Tibial nerve (tissue), 4 donors: ENCODE data around the gene VSIG10L2. TPM values are rescaled to one million over a fixed set of nuclear protein-coding genes. Genes with fewer than 3 reads are reported as not detected.

Experiments used
- DNase-seq, 2 donors: peaks; one replicate each; pipeline ENCODE4 v3.0.0-alpha.2; 2019; ENCODE audit warnings: low spot score in 2 of 2
- H3K27ac ChIP-seq, 4 donors: fragments of 200-600 bp; sonication (generic) in 3 of 4; one replicate each; pipeline ENCODE4 v1.5.1; 2017 to 2019; ENCODE audit warnings: mild to moderate bottlenecking in 1 of 4
- H3K27me3 ChIP-seq, 2 donors: fragments of 200-600 bp; sonication (generic) in 1 of 2; one replicate each; pipeline versions ENCODE4 v1.5.1 to v1.6.0; 2017 to 2019
- H3K36me3 ChIP-seq, 3 donors: fragments of 200-600 bp; sonication (generic); one replicate each; pipeline ENCODE4 v1.5.1; 2018 to 2019
- H3K4me1 ChIP-seq, 4 donors: fragments of 200-600 bp; sonication (generic) in 3 of 4; one replicate each; pipeline ENCODE4 v1.5.1; 2017 to 2019
- H3K4me3 ChIP-seq, 4 donors: fragments of 200-600 bp; sonication (generic) in 3 of 4; one replicate each; pipeline ENCODE4 v1.5.1; 2017 to 2019; ENCODE audit warnings: mild to moderate bottlenecking in 1 of 4, moderate library complexity in 1 of 4
- H3K9me3 ChIP-seq, 4 donors: fragments of 200-600 bp; sonication (generic) in 3 of 4; one replicate each; pipeline ENCODE4 v1.5.1; 2017 to 2019
- EP300 ChIP-seq, 2 donors: sonication (generic); formaldehyde crosslinking; IDR thresholded peaks; one replicate each; pipeline ENCODE4 v1.6.1; 2017; ENCODE audit warnings: antibody characterized with exemption in 2 of 2, mild to moderate bottlenecking in 1 of 2
- POLR2A ChIP-seq, 2 donors: fragments of 450-650 bp; IDR thresholded peaks; one replicate each; pipeline ENCODE4 v1.6.1; 2017; ENCODE audit warnings: antibody characterized with exemption in 2 of 2, mild to moderate bottlenecking in 2 of 2, moderate library complexity in 2 of 2
- WGBS, 2 donors: methylation state at CpG; one replicate each; pipeline ENCODE4 v1.1.5; 2018; 5-methylcytosine and 5-hydroxymethylcytosine counted together
- total RNA-seq, 4 donors: library from RNA; depleted of rRNA; stranded (reverse); fragments of >200 nt; gene quantifications; one replicate each; pipeline ENCODE4 v1.1.0, GENCODE V29; 2016
- TF ChIP-seq, protein P1 (sequence below), 5 experiments: fragments of 200-600 bp in 3 of 5; fragments of 450-650 bp in 2 of 5; sonication (generic) in 3 of 5; IDR thresholded peaks; one replicate each; pipeline ENCODE4 v1.5.1; 2016 to 2019; ENCODE audit warnings: antibody characterized with exemption in 5 of 5, mild to moderate bottlenecking in 3 of 5, moderate library complexity in 2 of 5

VSIG10L2 gene
- total RNA-seq, 4 donors from 2014 or later: not detected

DNA sequence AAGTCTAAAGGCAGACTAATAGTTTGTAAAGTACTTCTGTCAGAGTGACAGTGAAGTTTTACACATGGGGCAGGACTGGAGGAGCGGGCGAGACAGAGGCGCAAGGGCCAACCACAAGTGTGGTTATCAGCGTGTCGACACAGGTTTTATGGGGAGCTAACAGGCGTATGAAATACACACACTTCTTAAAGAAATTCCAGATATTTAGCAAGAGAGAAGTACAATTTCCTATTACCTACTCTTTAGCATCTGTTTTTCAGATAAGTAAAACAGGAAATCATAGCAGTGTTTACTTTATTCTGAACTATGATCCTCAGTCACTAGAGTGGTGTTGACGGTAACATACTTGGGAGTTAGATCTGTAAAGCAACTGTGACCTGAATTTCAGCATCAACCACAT lies 22.5 kb downstream of the VSIG10L2 start:
- Histone ChIP-seq H3K27me3 (no peaks in the 10 kb centered on the region), H3K9me3 (peaks cover 0 to 3% (median 0%) of the 10 kb centered on the region in 4 donors), H3K4me3 (no peak overlapping the region), H3K4me1 (no peaks in the 10 kb centered on the region), H3K36me3 (peaks cover 0 to 12% (median 0%) of the 10 kb centered on the region in 3 donors), H3K27ac (no peak overlapping the region)
- DNase-seq: no peak
- 72 to 75% methylated on average over 7 of the region's 7 CpGs for WGBS, 2 donors
- TF ChIP-seq, protein P1, sequence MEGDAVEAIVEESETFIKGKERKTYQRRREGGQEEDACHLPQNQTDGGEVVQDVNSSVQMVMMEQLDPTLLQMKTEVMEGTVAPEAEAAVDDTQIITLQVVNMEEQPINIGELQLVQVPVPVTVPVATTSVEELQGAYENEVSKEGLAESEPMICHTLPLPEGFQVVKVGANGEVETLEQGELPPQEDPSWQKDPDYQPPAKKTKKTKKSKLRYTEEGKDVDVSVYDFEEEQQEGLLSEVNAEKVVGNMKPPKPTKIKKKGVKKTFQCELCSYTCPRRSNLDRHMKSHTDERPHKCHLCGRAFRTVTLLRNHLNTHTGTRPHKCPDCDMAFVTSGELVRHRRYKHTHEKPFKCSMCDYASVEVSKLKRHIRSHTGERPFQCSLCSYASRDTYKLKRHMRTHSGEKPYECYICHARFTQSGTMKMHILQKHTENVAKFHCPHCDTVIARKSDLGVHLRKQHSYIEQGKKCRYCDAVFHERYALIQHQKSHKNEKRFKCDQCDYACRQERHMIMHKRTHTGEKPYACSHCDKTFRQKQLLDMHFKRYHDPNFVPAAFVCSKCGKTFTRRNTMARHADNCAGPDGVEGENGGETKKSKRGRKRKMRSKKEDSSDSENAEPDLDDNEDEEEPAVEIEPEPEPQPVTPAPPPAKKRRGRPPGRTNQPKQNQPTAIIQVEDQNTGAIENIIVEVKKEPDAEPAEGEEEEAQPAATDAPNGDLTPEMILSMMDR (IDR thresholded peaks at IDR 0.05): no peak
- no peak for TF ChIP-seq POLR2A (IDR thresholded peaks at IDR 0.05)
- no peak for TF ChIP-seq EP300 (IDR thresholded peaks at IDR 0.05)

DNA sequence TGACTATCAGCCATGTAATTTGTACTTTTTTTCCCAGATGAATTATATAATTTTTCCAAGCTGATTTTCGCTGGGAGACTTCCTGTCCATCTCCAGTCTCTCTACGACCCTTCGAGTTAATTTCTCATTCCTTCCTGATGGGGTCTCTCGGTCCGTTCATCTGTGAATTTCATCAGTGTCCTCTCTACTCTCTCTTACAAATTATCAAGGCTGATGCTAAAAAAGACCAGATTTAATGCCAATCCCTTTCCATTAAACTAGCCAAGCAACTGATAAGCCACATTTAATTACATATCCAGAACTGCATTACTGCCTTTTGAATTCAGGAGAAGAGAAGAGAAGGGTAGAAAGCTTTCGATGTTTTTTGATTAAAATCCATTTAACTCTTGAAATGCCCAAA lies 25.8 kb downstream of the VSIG10L2 start:
- 40 to 50% methylated on average over 6 of the region's 6 CpGs for WGBS, 2 donors
- no peaks in the 10 kb centered on the region for H3K9me3 ChIP-seq
- H3K36me3 ChIP-seq: no peaks in the 10 kb centered on the region
- H3K4me3 ChIP-seq: no peak overlapping the region
- no peaks in the 10 kb centered on the region for H3K4me1 ChIP-seq
- no peaks in the 10 kb centered on the region for H3K27me3 ChIP-seq
- DNase-seq: no peak
- no peak overlapping the region for H3K27ac ChIP-seq
- no peak for TF ChIP-seq POLR2A (IDR thresholded peaks at IDR 0.05)

DNA sequence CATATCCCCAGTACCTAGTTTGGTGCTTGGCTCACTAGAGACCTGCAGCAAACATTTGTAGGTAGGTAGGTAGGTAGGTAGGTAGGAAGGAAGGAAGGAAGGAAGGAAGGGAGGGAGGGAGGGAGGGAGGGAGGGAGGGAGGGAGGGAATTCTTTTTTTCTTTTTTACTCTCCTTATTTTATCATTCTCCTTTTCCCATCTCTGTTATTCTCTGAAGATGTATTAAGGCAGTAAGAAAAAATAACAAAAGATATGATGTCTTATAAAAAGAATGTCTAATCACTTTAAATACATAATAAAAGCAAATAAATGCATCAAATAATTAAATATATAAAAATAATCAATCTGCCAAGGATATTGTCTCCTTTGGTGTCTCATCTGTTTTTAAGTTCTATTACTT lies 28.4 kb downstream of the VSIG10L2 start:
- TF ChIP-seq POLR2A (IDR thresholded peaks at IDR 0.05) (no peak), EP300 (IDR thresholded peaks at IDR 0.05) (no peak)
- TF ChIP-seq, protein P1 (IDR thresholded peaks at IDR 0.05): no peak
- H3K27ac ChIP-seq: no peak overlapping the region

DNA sequence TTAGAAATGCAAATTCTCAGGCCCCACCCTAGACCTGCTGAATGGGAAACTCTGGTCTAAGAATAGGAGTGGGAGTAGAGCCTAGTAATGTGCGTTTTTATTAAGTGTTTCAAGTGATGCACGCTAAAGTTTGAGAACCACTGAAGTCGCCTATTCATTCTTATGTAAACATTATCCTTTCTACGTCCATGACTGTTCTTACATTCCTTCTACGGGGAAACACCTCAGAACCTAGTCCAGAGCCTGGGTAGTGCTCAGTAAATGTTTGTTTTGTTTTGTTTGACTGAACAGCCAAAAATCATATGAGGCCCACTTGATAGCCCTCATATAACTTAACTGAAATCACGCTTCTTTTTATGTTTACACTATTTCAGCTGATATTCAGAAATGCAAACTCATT lies 29.8 kb downstream of the VSIG10L2 start:
- WGBS, 2 donors: 79 to 89% methylated on average over 6 of the region's 6 CpGs
- Histone ChIP-seq H3K36me3 (peaks cover 0 to 4% (median 0%) of the 10 kb centered on the region in 3 donors), H3K4me3 (no peak overlapping the region), H3K27ac (no peak overlapping the region), H3K27me3 (no peaks in the 10 kb centered on the region), H3K9me3 (no peaks in the 10 kb centered on the region), H3K4me1 (peaks cover 0 to 16% (median 2%) of the 10 kb centered on the region in 4 donors)
- TF ChIP-seq POLR2A (IDR thresholded peaks at IDR 0.05) (no peak), EP300 (IDR thresholded peaks at IDR 0.05) (no peak)
- TF ChIP-seq, protein P1 (IDR thresholded peaks at IDR 0.05): no peak
- DNase-seq: no peak

More for the DNA sequence above, 28.4 kb downstream of the VSIG10L2 start:
- no peak for DNase-seq
- Histone ChIP-seq H3K4me3 (no peak overlapping the region), H3K4me1 (peaks cover 0 to 12% (median 2%) of the 10 kb centered on the region in 4 donors), H3K27me3 (no peaks in the 10 kb centered on the region), H3K9me3 (no peaks in the 10 kb centered on the region), H3K36me3 (no peaks in the 10 kb centered on the region)

DNA sequence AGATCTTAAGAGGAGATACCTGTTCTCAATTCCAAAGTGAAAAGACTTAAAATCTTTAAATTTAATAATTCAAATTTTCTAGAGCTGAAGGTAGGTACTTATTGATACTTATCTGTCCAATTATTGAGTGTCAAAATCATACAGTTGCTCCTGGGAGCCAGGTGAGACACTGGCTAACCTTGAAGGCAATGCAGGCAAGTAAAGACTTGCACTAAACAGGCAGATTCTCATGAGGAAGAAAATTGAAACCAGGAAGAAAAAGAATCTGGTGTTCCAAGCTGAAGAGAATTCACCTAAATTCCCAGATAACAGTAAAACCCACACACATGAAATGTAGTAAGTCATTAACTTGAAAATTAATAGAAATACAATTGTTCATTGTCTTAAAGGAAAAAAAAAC lies 30.3 kb downstream of the VSIG10L2 start:
- H3K4me3 ChIP-seq: no peak overlapping the region
- H3K4me1 ChIP-seq: peaks cover 0 to 16% (median 2%) of the 10 kb centered on the region in 4 donors
- H3K9me3 ChIP-seq: no peaks in the 10 kb centered on the region
- TF ChIP-seq POLR2A (IDR thresholded peaks at IDR 0.05) (no peak), EP300 (IDR thresholded peaks at IDR 0.05) (no peak)
- TF ChIP-seq, protein P1 (IDR thresholded peaks at IDR 0.05): no peak
- H3K27ac ChIP-seq: no peak overlapping the region
- peaks cover 0 to 8% (median 0%) of the 10 kb centered on the region in 3 donors for H3K36me3 ChIP-seq
- no peak for DNase-seq
- H3K27me3 ChIP-seq: no peaks in the 10 kb centered on the region

DNA sequence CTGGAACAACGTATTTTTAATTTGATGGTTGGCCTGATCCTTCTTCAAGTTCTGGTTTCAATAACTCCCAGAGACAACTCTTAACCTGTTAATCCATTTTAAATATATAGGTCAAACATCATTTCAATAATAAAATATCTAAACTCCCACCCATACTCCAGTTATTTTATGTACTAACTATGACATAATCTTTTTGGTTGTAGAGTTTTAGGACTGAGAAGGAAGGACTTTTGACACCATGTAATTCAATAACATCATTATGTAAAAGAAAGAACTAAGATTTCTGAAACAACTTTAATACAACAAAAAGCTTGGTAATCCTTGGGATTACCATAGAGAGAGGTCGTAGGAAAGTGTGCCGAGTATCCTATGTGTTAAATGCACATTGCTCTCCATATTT lies 31.5 kb downstream of the VSIG10L2 start:
- WGBS, 2 donors: 75 to 80% methylated on average over 3 of the region's 3 CpGs
- TF ChIP-seq EP300 (IDR thresholded peaks at IDR 0.05) (no peak), POLR2A (IDR thresholded peaks at IDR 0.05) (no peak)
- TF ChIP-seq, protein P1 (IDR thresholded peaks at IDR 0.05): no peak

More for the DNA sequence above, 31.5 kb downstream of the VSIG10L2 start:
- Histone ChIP-seq H3K27me3 (no peaks in the 10 kb centered on the region), H3K9me3 (no peaks in the 10 kb centered on the region), H3K36me3 (peaks cover 0 to 8% (median 0%) of the 10 kb centered on the region in 3 donors), H3K4me3 (no peak overlapping the region), H3K4me1 (peaks cover 0 to 16% (median 2%) of the 10 kb centered on the region in 4 donors), H3K27ac (no peak overlapping the region)
- no peak for DNase-seq
